ENCODE data around the gene SPATA31C1.
"Not testable (repeated sequence)": the region's sequence is repeated elsewhere in the genome, so short reads cannot be mapped to it uniquely, and the experiment has no call there.

SPATA31C1 gene

GRCh38 chr9:87887661-87888480, 29.9 kb upstream of the SPATA31C1 start:
- DNase-seq = no peak

- DNase-seq = no peak
Observed at GRCh38 chr9:87888501-87888900, 29.3 kb upstream of the SPATA31C1 start.

DNA sequence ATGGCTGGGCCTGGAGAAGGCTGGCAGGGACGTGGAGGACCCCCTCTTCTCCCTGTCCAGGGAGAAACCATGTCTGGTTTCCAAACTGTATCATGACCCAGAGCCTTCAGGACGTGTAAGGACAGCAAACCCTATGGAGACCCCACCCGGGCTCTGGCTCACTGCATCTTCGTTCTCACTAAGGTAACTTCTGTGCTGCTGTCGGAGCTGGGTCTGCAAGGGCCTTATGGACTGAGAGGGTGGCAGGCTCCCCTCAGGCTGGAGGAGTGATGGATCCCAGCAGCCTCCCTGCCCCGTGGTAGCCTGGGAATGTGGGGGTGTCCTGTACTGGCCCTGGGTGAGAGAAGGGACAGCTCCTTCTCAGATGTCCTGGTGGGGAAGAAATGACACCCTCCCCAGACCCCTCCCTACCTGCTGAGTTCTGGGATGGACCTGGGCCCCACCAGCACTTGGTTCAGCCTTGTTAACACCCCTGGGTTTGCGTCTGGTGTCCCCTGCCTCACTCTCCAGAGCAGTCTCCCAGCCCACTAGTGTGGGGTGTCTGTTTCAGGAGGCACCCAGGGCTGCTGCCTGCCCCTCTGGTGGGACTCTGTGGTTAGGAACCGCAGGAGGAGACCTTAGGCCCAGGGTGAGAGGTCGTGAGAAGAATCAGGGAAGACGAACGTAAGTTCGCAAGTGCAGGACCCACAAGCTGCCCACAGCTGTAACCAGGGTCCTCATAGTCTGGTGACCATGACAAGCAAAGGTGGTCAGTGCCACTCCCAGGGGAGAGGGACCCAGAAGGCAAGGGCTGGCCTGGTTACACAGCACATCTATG, 28.5 kb upstream of the SPATA31C1 start:
- no peak for DNase-seq

DNA sequence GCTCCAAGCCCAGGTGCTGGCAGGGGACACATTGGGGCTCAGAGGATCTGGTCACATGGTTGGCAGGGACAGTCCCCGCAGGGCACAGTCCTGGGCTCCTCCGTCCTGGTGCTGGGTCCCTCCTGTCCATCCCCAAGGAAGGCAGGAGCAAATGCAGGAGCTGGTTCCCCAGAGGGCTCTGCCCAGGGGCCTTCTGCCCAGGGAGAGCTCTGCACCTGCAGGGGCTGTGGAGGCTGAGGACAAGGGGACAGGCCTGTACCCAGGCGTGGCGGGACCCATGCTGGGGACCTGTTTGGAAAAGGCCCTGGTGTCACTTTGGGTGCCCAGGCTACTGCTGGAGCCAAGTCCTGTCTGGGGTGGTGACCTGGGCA, 27.9 kb upstream of the SPATA31C1 start:
- no peak for DNase-seq

- DNase-seq = no peak
Observed at GRCh38 chr9:87890837-87891236, 26.9 kb upstream of the SPATA31C1 start.

- DNase-seq = no peak
Observed at GRCh38 chr9:87891754-87892153, 26.0 kb upstream of the SPATA31C1 start.

DNA sequence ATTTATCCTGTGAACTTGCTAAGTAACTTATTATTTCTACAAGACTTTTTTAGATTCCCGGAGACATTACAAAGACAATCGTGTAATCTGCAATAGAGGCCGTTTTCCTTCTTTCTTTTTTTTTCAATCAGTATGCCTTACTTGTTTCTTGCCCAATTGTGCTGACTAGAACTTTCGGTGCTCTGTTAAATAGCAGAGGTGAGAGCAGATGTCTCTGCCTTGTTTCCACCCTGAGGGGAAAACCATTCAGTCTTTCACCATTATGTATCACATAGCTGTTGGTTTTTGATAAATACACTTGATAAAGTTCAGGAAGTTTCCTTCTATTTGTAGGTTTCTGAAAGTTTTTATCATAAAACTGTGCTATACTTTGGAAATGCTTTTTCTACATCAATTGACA, 24.8 kb upstream of the SPATA31C1 start:
- DNase-seq = no peak

GRCh38 chr9:87894998-87895625, 22.6 kb upstream of the SPATA31C1 start:
- no peak for DNase-seq

DNA sequence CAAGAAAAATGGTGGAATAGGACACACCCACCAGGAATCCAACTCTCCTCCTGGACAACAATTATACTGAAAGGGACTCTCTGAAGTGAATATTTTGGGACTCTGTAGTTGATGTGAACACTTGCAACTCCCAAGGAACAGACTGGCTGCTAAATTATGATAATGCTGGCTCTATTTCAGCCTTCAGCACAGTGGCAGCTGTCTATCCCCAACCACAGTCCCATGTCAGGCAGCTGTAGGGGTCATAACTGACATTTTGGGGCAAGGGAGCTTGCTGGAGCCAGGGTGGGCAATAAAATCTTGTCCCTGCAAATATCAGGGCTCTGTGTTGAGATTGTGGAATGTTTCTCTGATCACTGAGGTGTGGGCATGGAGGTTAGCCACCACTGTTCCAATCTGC, 20.9 kb upstream of the SPATA31C1 start:
- DNase-seq = no peak

- no peak for DNase-seq
Observed at GRCh38 chr9:87898151-87898550, 19.6 kb upstream of the SPATA31C1 start.

GRCh38 chr9:87902371-87902770, 15.4 kb upstream of the SPATA31C1 start:
- not testable (repeated sequence) for DNase-seq

DNA sequence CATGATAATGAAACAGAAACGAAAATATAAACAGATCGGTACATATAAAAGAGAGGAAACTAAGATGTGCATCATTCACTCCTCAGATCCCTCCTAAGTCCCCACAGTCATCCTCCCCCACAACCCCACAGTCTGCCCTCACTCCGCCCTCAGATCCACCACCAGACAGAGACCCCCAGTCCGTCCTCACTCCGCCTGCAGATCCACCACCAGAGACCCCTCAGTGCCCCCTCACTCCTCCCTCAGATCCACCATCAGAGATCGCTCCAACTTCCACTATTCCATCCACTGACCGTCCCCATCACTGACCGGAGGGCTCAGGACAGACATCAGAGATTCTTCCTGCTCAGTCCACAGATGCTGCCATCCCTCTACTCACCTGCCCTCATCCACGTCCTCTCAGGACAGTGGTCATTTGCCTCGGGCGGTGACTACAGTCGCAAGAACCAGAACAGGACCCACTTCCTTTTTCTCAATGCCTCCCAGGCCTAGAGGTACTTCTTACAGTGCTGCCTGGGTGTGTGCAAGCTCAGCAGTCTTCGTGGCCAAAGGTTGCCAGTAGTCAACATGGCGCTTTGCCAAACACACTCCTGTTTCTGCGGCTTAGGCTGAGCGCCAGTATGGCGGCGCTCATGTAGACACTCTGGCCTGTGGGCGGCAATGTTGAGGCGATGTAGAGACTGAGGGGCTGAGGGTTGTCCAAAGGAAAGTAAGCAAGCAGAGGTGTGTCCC, 8.3 kb upstream of the SPATA31C1 start:
- no peak for DNase-seq

DNA sequence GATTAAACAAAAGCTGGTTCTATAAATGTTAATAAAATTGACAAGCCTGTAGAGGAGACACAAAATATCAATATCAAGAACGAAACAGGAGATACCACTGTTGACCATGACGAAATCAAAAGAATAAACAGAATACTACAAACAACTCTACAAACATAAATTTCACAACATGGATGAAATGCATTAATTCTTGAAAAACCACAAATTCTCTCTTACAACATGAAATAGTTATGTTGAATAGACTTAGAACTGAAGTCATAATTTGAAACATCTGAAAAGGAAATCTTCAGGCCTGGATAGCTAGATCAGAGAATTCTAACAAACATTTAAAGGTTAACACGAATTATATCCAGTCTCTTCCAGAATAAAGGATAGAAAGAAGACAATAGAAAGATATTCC, 6.9 kb upstream of the SPATA31C1 start:
- DNase-seq = no peak

- DNase-seq = not testable (repeated sequence)
Observed at GRCh38 chr9:87919013-87919412, 1.3 kb downstream of the SPATA31C1 start.

DNA sequence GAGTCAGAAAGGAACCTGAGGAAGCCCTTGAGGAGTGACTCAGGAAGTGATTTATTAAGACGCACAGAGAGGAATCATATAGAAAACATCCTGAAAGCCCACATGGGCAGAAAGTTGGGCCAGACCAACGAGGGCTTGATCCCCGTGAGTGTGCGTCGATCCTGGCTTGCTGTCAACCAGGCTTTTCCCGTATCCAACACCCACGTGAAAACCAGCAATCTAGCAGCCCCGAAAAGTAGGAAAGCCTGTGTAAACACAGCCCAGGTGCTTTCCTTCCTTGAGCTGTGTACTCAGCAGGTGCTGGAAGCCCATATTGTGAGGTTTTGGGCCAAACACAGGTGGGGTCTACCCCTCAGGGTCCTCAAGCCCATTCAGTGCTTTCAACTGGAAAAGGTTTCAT, 3.8 kb downstream of the SPATA31C1 start:
- not testable (repeated sequence) for DNase-seq

DNA sequence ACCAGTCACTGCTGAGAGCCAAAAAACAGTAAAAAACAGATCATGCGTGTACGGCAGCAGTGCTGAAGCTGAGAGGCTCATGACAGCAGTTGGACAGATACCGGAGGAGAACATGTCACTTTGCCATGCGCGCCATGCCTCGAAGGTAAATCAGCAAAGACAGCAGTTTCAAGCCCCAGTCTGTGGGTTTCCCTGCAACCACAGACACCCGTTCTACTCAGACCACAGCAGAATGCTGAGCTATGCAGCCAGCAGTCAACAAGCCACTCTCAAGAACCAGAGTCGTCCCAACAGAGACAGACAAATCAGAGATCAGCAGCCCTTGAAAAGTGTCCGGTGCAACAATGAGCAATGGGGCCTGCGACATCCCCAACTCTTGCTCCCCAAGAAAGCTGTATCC, 5.2 kb downstream of the SPATA31C1 start:
- not testable (repeated sequence) for DNase-seq

DNA sequence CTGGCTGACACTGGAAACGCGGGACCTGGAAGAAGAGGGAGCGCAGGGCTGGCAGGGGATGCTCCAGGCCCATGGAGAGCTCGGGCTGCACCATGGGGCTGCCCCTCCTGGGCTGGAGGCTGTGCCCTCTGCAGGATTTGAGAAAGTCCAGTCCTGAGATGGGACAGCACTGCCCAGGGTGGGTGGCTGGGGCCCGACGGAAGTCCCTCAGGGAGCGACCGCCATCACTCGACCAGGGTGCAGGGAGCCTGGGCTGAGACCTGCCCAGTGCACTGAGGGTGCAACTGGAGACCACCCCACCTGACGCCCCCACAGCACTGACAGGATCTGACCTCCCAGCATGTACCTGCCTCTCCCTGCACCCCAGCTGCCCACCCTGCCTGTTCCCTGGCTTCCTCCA, 7.1 kb downstream of the SPATA31C1 start:
- not testable (repeated sequence) for DNase-seq

DNA sequence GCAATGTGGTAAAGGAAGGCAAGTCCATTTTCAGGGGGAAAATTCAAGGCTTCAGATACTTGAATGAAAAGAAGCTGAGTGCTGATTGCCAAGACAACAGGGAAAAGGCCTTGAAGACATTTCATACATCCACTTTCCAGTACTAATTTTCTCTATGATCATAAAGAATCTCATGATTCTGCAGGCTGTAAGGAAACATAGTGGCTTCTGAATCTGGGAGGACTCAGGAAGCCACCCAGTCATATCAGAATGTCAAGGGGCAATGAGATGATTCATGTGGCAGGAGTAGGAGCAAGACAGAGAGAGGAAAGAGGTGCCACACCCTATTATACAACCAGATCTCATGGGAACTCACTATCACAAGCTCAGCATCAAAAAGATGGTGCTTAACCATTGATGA, 11.4 kb downstream of the SPATA31C1 start:
- DNase-seq = not testable (repeated sequence)

- not testable (repeated sequence) for DNase-seq
Observed at GRCh38 chr9:87934444-87934843, 16.7 kb downstream of the SPATA31C1 start.

DNA sequence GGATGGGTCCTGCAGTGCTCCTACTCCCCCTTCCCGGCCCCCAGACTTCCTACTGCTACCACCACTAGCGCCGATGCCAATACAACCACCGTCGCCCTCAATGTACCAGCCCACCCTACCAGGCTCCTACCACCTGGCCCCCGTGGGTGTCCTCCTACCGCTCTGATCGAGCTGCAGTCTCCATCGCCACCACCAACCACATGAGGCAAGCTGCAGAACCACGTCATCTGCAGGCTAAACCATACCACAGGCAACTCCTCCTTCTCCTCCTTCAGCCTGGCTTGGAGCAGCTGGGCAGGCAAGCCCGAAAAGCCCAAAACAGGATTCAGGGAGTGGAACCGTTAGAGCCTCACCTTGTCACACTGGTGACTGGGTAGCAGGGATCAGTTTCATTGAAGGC, 19.6 kb downstream of the SPATA31C1 start:
- DNase-seq = not testable (repeated sequence)

DNA sequence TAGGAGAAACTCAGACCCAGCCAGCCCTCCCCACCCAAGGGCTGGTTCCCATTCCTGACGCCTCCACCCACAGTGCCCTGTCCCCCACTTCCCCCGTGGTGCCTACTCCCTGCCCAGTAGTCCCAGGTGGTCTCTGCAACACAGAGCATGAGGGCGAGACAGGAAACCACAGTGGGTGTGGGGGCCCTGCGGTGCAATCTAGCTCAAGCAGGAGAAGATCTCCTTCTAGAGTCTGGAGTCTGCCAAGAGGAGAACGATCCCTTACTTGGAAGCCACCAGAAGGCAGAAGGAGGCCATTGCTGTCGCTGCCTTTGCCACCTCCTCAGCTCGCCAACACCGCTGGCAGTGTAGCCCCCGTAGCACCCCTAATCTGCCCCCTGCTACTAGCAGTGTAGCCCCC, 20.2 kb downstream of the SPATA31C1 start:
- DNase-seq = not testable (repeated sequence)

GRCh38 chr9:87938336-87938735, 20.6 kb downstream of the SPATA31C1 start:
- DNase-seq = not testable (repeated sequence)

DNA sequence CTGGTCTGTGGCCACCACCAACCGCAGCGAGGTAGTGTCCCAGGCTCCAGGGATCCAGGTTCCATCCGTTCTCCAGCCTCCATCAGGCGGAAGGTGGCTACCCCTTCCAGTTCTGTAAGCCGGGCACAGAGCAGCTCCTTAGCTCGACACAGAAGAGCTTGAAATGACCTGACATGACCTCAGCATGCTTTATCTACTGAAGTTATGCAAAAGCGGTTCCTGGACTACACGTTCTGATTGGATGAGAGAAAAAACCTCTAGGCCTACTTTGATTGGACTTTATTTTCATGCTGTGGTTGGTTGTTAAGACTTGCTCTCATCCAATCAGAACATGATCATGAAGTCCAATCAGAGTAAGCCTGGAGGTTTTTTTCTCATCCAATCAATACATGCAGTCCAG, 21.3 kb downstream of the SPATA31C1 start:
- not testable (repeated sequence) for DNase-seq

All from stimulated activated CD4-positive, alpha-beta T cell treated with anti-CD3 and anti-CD28 coated beads, Interleukin-2, amount 100 ng/mL, for 48 hours (primary cell).